Measurements from ENCODE around the gene KANSL1. TPM values are rescaled to one million over a fixed set of nuclear protein-coding genes. Genes with fewer than 3 reads are reported as not detected.

KANSL1 gene
- total RNA-seq, 1 donor, result 171 TPM

DNA sequence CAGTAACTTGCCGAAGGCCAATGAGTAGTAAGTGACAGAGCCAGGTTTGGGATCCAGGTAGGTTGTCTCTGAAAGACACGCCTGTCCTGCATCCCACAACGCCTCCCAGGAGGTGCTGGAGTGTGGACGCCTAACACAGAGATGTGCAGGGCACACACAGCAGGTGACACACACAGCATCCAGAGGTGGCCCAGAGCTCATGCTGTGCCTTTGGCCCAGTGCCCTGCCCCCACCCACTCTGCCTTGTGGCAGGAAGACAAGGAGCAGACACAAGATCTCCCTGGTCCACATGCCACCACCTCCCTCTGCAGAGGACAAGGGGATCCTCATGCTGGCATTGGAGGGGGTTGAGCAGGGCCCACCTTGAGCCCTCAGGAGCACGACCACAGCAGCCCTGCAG, 208.9 kb downstream of the KANSL1 start:
- no peak overlapping the region for H3K4me3 ChIP-seq (ENCODE audit: low read depth, low read length)
- DNase-seq (ENCODE audit: low read depth), result no peak
- TF ChIP-seq, protein P1, sequence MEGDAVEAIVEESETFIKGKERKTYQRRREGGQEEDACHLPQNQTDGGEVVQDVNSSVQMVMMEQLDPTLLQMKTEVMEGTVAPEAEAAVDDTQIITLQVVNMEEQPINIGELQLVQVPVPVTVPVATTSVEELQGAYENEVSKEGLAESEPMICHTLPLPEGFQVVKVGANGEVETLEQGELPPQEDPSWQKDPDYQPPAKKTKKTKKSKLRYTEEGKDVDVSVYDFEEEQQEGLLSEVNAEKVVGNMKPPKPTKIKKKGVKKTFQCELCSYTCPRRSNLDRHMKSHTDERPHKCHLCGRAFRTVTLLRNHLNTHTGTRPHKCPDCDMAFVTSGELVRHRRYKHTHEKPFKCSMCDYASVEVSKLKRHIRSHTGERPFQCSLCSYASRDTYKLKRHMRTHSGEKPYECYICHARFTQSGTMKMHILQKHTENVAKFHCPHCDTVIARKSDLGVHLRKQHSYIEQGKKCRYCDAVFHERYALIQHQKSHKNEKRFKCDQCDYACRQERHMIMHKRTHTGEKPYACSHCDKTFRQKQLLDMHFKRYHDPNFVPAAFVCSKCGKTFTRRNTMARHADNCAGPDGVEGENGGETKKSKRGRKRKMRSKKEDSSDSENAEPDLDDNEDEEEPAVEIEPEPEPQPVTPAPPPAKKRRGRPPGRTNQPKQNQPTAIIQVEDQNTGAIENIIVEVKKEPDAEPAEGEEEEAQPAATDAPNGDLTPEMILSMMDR (IDR thresholded peaks at IDR 0.05; ENCODE audit: insufficient read depth, low read depth, low read length), result no peak

DNA sequence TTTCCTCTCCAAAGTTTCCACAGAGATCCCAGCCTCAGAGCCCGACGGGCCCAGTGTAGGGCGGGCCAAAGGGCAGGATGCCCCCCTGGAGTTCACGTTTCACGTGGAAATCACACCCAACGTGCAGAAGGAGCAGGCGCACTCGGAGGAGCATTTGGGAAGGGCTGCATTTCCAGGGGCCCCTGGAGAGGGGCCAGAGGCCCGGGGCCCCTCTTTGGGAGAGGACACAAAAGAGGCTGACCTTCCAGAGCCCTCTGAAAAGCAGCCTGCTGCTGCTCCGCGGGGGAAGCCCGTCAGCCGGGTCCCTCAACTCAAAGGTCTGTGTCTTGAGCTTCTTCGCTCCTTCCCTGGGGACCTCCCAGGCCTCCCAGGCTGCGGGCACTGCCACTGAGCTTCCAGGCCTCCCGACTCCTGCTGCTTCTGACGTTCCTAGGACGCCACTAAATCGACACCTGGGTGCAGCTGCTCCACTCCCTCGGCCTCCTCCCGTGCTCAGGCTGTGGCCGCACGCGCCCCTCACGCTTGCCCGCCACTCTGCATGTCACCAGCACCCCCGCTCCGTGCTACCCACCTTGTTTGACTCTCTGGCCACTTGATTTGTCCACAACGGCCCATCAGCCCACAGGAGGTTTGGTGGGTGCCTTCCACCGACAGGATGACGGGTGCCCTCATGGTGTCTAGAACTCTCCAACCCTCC, 209.5 kb downstream of the KANSL1 start:
- H3K4me3 ChIP-seq (ENCODE audit: low read depth, low read length), result no peak overlapping the region
- DNase-seq (ENCODE audit: low read depth), result no peak
- TF ChIP-seq, protein P1 (IDR thresholded peaks at IDR 0.05; ENCODE audit: insufficient read depth, low read depth, low read length), result no peak

DNA sequence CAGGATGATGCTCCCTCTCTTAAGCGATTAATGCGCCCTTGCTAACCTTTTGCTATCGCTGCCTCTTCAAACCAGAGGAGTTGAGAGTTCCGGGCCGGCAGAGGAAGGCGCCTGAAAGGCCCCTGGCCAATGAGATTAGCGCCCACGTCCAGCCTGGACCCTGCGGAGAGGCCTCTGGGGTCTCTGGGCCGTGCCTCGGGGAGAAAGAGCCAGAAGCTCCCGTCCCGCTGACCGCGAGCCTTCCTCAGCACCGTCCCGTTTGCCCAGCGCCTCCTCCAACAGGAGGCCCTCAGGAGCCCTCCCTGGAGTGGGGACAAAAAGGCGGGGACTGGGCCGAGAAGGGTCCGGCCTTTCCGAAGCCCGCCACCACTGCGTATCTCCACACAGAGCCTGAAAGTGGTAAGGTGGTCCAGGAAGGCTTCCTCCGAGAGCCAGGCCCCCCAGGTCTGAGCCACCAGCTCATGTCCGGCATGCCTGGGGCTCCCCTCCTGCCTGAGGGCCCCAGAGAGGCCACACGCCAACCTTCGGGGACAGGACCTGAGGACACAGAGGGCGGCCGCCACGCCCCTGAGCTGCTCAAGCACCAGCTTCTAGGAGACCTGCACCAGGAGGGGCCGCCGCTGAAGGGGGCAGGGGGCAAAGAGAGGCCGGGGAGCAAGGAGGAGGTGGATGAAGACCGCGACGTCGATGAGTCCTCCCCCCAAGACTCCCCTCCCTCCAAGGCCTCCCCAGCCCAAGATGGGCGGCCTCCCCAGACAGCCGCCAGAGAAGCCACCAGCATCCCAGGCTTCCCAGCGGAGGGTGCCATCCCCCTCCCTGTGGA, 210.2 kb downstream of the KANSL1 start:
- no peak for DNase-seq (ENCODE audit: low read depth)
- H3K4me3 ChIP-seq (ENCODE audit: low read depth, low read length), result no peak overlapping the region
- TF ChIP-seq, protein P1 (IDR thresholded peaks at IDR 0.05; ENCODE audit: insufficient read depth, low read depth, low read length), result no peak

DNA sequence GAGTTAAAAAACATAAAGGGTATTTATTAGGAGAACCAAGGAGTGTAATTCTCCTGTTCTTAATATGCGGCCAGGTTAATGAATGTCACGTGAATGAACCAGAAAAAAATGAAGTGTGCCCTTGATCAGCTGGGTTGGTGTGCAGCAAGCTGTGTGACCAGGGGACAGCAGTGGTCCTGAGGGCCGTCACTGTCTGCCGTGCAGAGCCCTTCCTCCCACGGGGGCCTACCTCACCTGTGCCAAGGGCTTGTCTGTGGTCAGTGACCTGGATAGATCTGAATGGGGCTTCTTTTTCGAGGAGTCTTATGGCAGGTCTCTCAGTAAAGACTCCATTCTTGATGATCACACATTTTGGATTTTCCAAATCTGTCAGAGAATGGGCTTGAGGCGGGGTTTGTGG, 211.9 kb downstream of the KANSL1 start:
- no peak for DNase-seq (ENCODE audit: low read depth)
- TF ChIP-seq, protein P1 (IDR thresholded peaks at IDR 0.05; ENCODE audit: insufficient read depth, low read depth, low read length), result no peak
- no peak overlapping the region for H3K4me3 ChIP-seq (ENCODE audit: low read depth, low read length)

DNA sequence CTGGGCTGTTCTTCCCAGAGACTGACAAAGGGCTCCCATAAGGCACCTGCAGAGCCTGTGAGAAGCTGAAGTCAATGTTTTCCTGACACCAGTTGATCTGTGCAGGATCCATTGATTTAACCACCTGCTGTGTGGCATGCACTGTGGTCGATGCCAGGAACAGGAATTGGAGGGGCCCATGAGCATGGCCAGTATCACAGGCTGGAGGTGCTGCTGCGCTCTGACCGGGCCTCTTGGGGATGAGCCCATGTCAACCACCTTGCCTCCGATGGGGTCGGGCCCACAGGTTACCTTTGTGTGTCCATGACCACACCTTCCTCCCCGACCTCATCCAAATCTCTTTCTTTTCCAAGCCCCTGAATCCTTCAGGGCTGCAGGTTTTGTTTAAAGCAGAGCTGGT, 212.4 kb downstream of the KANSL1 start:
- DNase-seq (ENCODE audit: low read depth), result no peak
- TF ChIP-seq, protein P1 (IDR thresholded peaks at IDR 0.05; ENCODE audit: insufficient read depth, low read depth, low read length), result no peak
- H3K4me3 ChIP-seq (ENCODE audit: low read depth, low read length), result no peak overlapping the region

Small RNAs within 50 kb of the gene (small RNA-seq; reads per million reads assigned to genes)
- not detected for gene RF00019

Other genes with a start within 250 kb of the KANSL1 start
- not detected in 2 replicates for gene STH, start 194.2 kb downstream of the KANSL1 start, total RNA-seq
- gene LRRC37A, start 101.7 kb upstream of the KANSL1 start, total RNA-seq, result 4.5 and 8.6 TPM in 2 replicates
- 3.5 and 4.7 TPM in 2 replicates for gene ARL17B, start 168.3 kb upstream of the KANSL1 start, total RNA-seq